ENCODE data around the gene EMSY. TPM values are rescaled to one million over a fixed set of nuclear protein-coding genes. Genes with fewer than 3 reads are reported as not detected.

The EMSY gene
- total RNA-seq, 1 experiment from 2014 or later: 29.3 TPM

DNA sequence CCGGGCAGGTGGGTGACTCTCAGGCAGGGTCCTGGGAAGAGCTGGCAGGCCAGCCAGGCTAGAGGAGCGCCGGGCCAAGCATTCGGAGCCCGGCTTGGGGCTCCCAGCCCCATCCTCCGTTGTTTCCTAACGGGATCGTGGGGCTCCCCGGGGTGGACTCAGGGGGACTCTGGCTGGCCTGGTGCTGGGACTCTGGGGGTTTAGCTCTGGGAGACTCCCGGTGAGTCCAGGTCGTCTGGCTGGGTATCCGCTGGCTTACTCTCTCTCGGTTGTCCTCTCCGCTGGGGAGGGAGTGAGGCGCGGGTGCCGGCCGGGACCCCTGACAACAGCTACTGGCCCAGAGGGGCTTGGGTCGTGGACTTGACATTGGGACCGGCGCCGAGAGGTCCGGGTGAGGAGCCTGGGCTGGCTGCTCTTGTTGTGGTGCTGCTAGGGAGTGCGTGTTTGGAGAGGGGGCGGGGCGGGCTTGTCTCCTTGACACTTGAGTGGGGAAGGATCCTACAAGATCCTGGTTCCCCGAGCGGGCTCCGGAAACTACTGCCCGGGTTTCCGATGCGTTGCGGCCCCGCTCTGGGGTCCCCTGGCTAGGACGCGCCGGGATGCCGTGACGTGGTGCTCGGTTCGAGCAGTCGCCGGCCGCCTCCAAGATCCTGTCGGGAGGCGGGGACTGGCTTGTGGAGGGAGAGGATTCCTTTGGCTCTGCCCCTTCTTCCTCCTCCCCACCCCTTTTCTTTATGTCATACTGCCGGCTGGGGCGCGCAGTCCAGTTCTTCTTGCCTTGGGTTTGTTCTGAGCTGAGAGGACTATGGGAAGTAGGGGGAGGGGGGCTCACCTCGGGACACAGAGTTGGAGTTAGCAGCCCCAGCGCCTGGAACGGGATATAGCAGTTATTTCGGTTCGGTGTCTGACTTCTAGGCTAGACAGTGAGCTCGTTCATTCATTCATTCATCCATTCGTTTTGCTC is 585 bp downstream of the EMSY start:
- Histone ChIP-seq H4K8ac (replicated peaks; ENCODE audit: insufficient read length, low read depth, low read length) (no peak overlapping the region), H3K79me1 (ENCODE audit: insufficient read depth, low read depth, low read length, poor library complexity, severe bottlenecking) (no peaks in the 10 kb centered on the region), H3K9me3 (ENCODE audit: control insufficient read depth, low read depth, low read length) (no peaks in the 10 kb centered on the region), H2BK120ac (ENCODE audit: low read depth, low read length, poor library complexity, severe bottlenecking) (no peak overlapping the region), H2AFZ (ENCODE audit: low read length) (no peak overlapping the region), H3K4me2 (ENCODE audit: insufficient read depth, insufficient read length, low read length) (peak overlapping the region; percentile 58), H3K56ac (ENCODE audit: insufficient read length, low read depth, low read length) (no peak overlapping the region), H4K20me1 (ENCODE audit: control insufficient read depth, insufficient read depth, insufficient read length) (no peaks in the 10 kb centered on the region), H3K23me2 (ENCODE audit: insufficient read length, low read depth, low read length, poor library complexity, severe bottlenecking) (peaks cover 7% of the 10 kb centered on the region), H2BK20ac (ENCODE audit: low read depth, low read length, poor library complexity, severe bottlenecking) (no peak overlapping the region), H4K5ac (ENCODE audit: insufficient read length, low read depth, low read length) (no peak overlapping the region), H3K79me2 (ENCODE audit: insufficient read depth, low read length) (peaks cover 11% of the 10 kb centered on the region; the same call in 1 of the 2 replicates), H3K23ac (ENCODE audit: insufficient read length, low read depth, low read length) (no peak overlapping the region), H3K14ac (ENCODE audit: insufficient read depth, low read length) (peak overlapping the region; percentile 76), H3K18ac (ENCODE audit: insufficient read length, low read depth, low read length) (peak overlapping the region; percentile 21), H2BK12ac (ENCODE audit: insufficient read length, low read depth, low read length) (no peak overlapping the region), H2AK5ac (ENCODE audit: insufficient read length, low read length) (no peak overlapping the region), H2BK15ac (ENCODE audit: low read depth, low read length) (0 out of 2 replicates have a peak overlapping the region, but pooled peaks have one; percentile 19), H3K4me1 (ENCODE audit: insufficient read depth, low read length) (peaks cover 5% of the 10 kb centered on the region; the same call in 1 of the 2 replicates), H4K91ac (ENCODE audit: insufficient read length, low read depth, low read length) (peak overlapping the region; percentile 54), H2BK5ac (ENCODE audit: insufficient read length, low read length) (no peak overlapping the region), H3K4ac (ENCODE audit: low read depth, low read length) (no peak overlapping the region), H3K9ac (ENCODE audit: extremely low read depth, insufficient read length, low read length) (peak overlapping the region; percentile 76), H3K27me3 (ENCODE audit: insufficient read depth, low read length) (no peaks in the 10 kb centered on the region), H3K27ac (ENCODE audit: insufficient read length, low read depth, low read length) (no peak overlapping the region), H3T11ph (ENCODE audit: low read length) (no peak overlapping the region)
- H3K9me3 Mint-ChIP-seq: no peaks in the 10 kb centered on the region
- WGBS (ENCODE audit: extremely low coverage, insufficient read length, low lambda C conversion rate): no CpG with 5 or more reads among the region's 56 CpGs
- H3K27ac Mint-ChIP-seq: peak overlapping the region; percentile 99 to 100 (median 99); a peak in 6 of 7 replicates
- peak; percentile 26; the same call in 2 of the 3 replicates for TF ChIP-seq CTCF (conservative IDR thresholded peaks at IDR 0.05)
- H3K4me1 Mint-ChIP-seq: peaks cover 48 to 52% of the 10 kb centered on the region in 2 experiments
- H3K36me3 Mint-ChIP-seq (ENCODE audit: insufficient read depth in 1 of 3, low read depth in 3 of 3): peaks cover 6 to 41% (median 16%) of the 10 kb centered on the region in 3 experiments; a peak in 5 of 7 replicates
- no peaks in the 10 kb centered on the region for H3K27me3 Mint-ChIP-seq (ENCODE audit: low read depth)
- peak overlapping the region; percentile 94 to 99 for H3K4me3 Mint-ChIP-seq
- peak; percentile 88 for DNase-seq

Data from H9 (cell line).